Measurements from ENCODE around the gene PIPOX. TPM values are rescaled to one million over a fixed set of nuclear protein-coding genes. Genes with fewer than 3 reads are reported as not detected.

The PIPOX gene
- total RNA-seq, 1 donor from 2014 or later = 3.8 TPM

GRCh38 chr17:29020576-29020975 lies 22.4 kb upstream of the PIPOX start:
- peaks cover 93% of the 10 kb centered on the region for H3K27me3 Mint-ChIP-seq

GRCh38 chr17:29021226-29021625 lies 21.7 kb upstream of the PIPOX start:
- H3K36me3 Mint-ChIP-seq = no peaks in the 10 kb centered on the region
- H3K27ac Mint-ChIP-seq = no peak overlapping the region
- H3K4me1 Mint-ChIP-seq (ENCODE audit: unreplicated experiment) = peaks cover 16% of the 10 kb centered on the region
- TF ChIP-seq, protein P1, sequence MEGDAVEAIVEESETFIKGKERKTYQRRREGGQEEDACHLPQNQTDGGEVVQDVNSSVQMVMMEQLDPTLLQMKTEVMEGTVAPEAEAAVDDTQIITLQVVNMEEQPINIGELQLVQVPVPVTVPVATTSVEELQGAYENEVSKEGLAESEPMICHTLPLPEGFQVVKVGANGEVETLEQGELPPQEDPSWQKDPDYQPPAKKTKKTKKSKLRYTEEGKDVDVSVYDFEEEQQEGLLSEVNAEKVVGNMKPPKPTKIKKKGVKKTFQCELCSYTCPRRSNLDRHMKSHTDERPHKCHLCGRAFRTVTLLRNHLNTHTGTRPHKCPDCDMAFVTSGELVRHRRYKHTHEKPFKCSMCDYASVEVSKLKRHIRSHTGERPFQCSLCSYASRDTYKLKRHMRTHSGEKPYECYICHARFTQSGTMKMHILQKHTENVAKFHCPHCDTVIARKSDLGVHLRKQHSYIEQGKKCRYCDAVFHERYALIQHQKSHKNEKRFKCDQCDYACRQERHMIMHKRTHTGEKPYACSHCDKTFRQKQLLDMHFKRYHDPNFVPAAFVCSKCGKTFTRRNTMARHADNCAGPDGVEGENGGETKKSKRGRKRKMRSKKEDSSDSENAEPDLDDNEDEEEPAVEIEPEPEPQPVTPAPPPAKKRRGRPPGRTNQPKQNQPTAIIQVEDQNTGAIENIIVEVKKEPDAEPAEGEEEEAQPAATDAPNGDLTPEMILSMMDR (conservative IDR thresholded peaks at IDR 0.05) = no peak
- peaks cover 90% of the 10 kb centered on the region for H3K27me3 Mint-ChIP-seq
- no peak for DNase-seq (ENCODE audit: extremely low spot score, unreplicated experiment)
- H3K9me3 Mint-ChIP-seq = no peaks in the 10 kb centered on the region
- no peak overlapping the region for H3K4me3 Mint-ChIP-seq

More at GRCh38 chr17:29020576-29020975, 22.4 kb upstream of the PIPOX start:
- no peaks in the 10 kb centered on the region for H3K9me3 Mint-ChIP-seq
- H3K4me1 Mint-ChIP-seq (ENCODE audit: unreplicated experiment) = peaks cover 16% of the 10 kb centered on the region
- no peaks in the 10 kb centered on the region for H3K36me3 Mint-ChIP-seq
- no peak overlapping the region for H3K27ac Mint-ChIP-seq
- DNase-seq (ENCODE audit: extremely low spot score, unreplicated experiment) = no peak
- TF ChIP-seq, protein P1 (conservative IDR thresholded peaks at IDR 0.05) = no peak
- H3K4me3 Mint-ChIP-seq = no peak overlapping the region

DNA sequence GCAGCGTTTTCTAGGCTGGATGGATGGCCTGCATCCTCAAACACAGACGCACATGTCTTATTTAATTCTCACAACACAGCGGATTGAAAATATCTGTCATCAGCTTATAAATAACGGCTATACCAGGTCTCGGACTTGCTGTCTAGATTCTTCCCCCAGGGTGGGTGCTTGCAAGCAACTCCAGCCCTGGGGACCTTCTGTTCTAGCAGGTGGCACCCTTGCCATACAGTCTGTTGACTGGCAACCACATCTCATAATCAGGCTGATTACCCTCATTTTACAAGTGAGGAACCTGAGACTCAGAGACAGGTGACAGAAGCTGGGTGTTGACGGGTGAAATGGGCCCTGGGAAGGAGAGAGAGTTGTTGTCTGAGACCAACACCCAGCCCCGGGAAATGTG lies 20.9 kb upstream of the PIPOX start:
- Mint-ChIP-seq H3K27ac (no peak overlapping the region), H3K36me3 (no peaks in the 10 kb centered on the region), H3K27me3 (peaks cover 90% of the 10 kb centered on the region), H3K4me3 (no peak overlapping the region), H3K9me3 (no peaks in the 10 kb centered on the region), H3K4me1 (ENCODE audit: unreplicated experiment) (peaks cover 16% of the 10 kb centered on the region)
- DNase-seq (ENCODE audit: extremely low spot score, unreplicated experiment) = no peak
- TF ChIP-seq, protein P1 (conservative IDR thresholded peaks at IDR 0.05) = no peak

DNA sequence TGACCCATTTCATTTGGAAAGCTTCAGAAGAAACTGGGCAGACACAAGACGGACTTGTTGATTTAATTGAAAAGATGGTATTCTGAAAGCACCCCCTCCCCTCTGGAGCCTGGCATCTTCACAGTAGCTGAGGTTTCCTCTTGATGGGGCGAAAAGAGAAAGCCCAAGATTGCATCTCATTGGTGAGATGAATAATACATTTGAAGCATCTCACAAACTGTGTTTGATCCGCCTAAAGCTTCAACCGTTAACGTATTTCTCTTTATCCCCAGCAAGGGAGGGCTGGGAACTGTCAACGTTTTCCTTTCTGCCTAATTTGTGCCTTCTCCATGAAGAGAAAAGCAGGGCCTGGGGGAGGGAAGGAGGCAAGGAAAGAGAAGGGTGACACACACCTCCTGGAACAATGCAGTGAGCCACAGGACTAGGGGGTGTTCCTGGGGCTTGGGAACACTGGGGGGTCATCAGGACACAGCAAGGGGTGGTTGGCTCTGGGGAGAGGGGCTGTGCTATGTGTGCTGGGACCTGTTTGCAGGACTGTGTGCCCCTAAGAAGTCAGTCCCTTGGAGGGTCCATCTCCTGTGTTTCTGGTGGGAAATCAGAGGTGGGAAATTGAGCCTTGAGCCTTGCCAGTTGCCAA lies 18.5 kb upstream of the PIPOX start:
- TF ChIP-seq, protein P1 (conservative IDR thresholded peaks at IDR 0.05) = no peak
- peaks cover 86% of the 10 kb centered on the region for H3K27me3 Mint-ChIP-seq
- H3K9me3 Mint-ChIP-seq = no peaks in the 10 kb centered on the region
- no peak overlapping the region for H3K27ac Mint-ChIP-seq
- no peak for DNase-seq (ENCODE audit: extremely low spot score, unreplicated experiment)
- no peaks in the 10 kb centered on the region for H3K36me3 Mint-ChIP-seq
- peaks cover 16% of the 10 kb centered on the region for H3K4me1 Mint-ChIP-seq (ENCODE audit: unreplicated experiment)
- no peak overlapping the region for H3K4me3 Mint-ChIP-seq

GRCh38 chr17:29031488-29031887 lies 11.5 kb upstream of the PIPOX start:
- Mint-ChIP-seq H3K27me3 (peaks cover 79% of the 10 kb centered on the region), H3K9me3 (peaks cover 11% of the 10 kb centered on the region), H3K4me3 (no peak overlapping the region), H3K4me1 (ENCODE audit: unreplicated experiment) (peaks cover 21% of the 10 kb centered on the region), H3K27ac (no peak overlapping the region), H3K36me3 (no peaks in the 10 kb centered on the region)
- TF ChIP-seq, protein P1 (conservative IDR thresholded peaks at IDR 0.05) = no peak
- DNase-seq (ENCODE audit: extremely low spot score, unreplicated experiment) = no peak
